Motor neuron (in vitro differentiated cells): ENCODE results near the gene LAIR1. TPM values are rescaled to one million over a fixed set of nuclear protein-coding genes. Genes with fewer than 3 reads are reported as not detected.

Experiments used
- ATAC-seq, 8 experiments: fragments of 200-7000 bp; cut with Tn5 transposase; replicated peaks in 6 of 8; 2 replicates each; pipeline ENCODE4 v1.8.0; 2021; ENCODE audit warnings: mild to moderate bottlenecking in 8 of 8, moderate library complexity in 8 of 8
- H3K27ac ChIP-seq, 2 donors: fragments of 250-450 bp; sonication (Bioruptor Pico); 2 replicates each; pipeline ENCODE4 v1.9.0; 2021; ENCODE audit warnings: antibody characterized with exemption in 2 of 2, mild to moderate bottlenecking in 2 of 2, moderate library complexity in 1 of 2
- H3K4me1 ChIP-seq, 2 donors: fragments of 250-450 bp; sonication (Bioruptor Pico); replicated peaks in 1 of 2; 2 replicates each; pipeline ENCODE4 v1.6.1; 2021; ENCODE audit warnings: antibody characterized with exemption in 2 of 2, mild to moderate bottlenecking in 2 of 2, moderate library complexity in 1 of 2
- H3K4me3 ChIP-seq, 5 donors: fragments of 250-450 bp; sonication (Bioruptor Pico); 2 replicates each; pipeline ENCODE4 v1.9.0; 2021; ENCODE audit warnings: antibody characterized with exemption in 5 of 5, mild to moderate bottlenecking in 5 of 5, moderate library complexity in 4 of 5
- WGBS, 10 experiments: fragments of 450-650 bp; shearing (Covaris generic); methylation state at CpG; one replicate each; pipeline ENCODE4 v1.0.0; 2022; 5-methylcytosine and 5-hydroxymethylcytosine counted together
- in situ Hi-C, 9 experiments: fragments of 400-800 bp; cut with MboI; loops; one replicate each; pipeline ENCODE4 v1.15.0; 2021; ENCODE audit warnings: low sequenced_read_pairs in 9 of 9, low pct_unique_long_range_greater_than_20kb in 2 of 9; ENCODE audit not compliant: unreplicated experiment in 9 of 9
- total RNA-seq, 8 experiments: library from RNA; unstranded; fragments of 300-600 nt; gene quantifications; 2 replicates each; pipeline versions ENCODE4 v1.2.3 to v1.2.4, GENCODE V29; 2022

The LAIR1 gene
- total RNA-seq, 8 experiments from 2014 or later: 0.11 to 2.5 (median 0.68) TPM; not detected in 2

GRCh38 chr19:54317965-54318240 is 46.8 kb downstream of the LAIR1 start:
- in situ Hi-C loops: no loop called here
- WGBS, 10 experiments: 52 to 92% (median 79%) methylated on average over 2 to 6 of the region's 9 CpGs; no CpG with 5 or more reads in 5 of the 10 experiments

GRCh38 chr19:54317108-54317964 is 47.4 kb downstream of the LAIR1 start:
- no peaks in the 10 kb centered on the region for H3K4me1 ChIP-seq
- no peak overlapping the region for H3K4me3 ChIP-seq
- peak in 3 of 8 experiments; percentile 12 to 52 (median 17) for ATAC-seq
- WGBS, 10 experiments: 0 to 100% (median 73%) methylated on average over 1 to 20 of the region's 29 CpGs; no CpG with 5 or more reads in 2 of the 10 experiments
- in situ Hi-C loops: no loop called here
- H3K27ac ChIP-seq: no peak overlapping the region

More at GRCh38 chr19:54317965-54318240, 46.8 kb downstream of the LAIR1 start:
- ATAC-seq: no peak
- H3K4me3 ChIP-seq: no peak overlapping the region
- H3K27ac ChIP-seq: no peak overlapping the region
- no peaks in the 10 kb centered on the region for H3K4me1 ChIP-seq

- in situ Hi-C loops: no loop called here
- no peak overlapping the region for H3K4me3 ChIP-seq
- H3K4me1 ChIP-seq: no peaks in the 10 kb centered on the region
- peak in 5 of 8 experiments; percentile 40 to 69 (median 50) for ATAC-seq
- 18 to 61% (median 50%) methylated on average over 1 to 10 of the region's 11 CpGs; no CpG with 5 or more reads in 4 of the 10 experiments for WGBS, 10 experiments
- no peak overlapping the region for H3K27ac ChIP-seq
These were observed 48.0 kb downstream of the LAIR1 start for GRCh38 chr19:54316746-54317107.

GRCh38 chr19:54315956-54316355 is 48.8 kb downstream of the LAIR1 start:
- 43 to 90% (median 63%) methylated on average over 2 to 5 of the region's 10 CpGs; no CpG with 5 or more reads in 2 of the 10 experiments for WGBS, 10 experiments
- Histone ChIP-seq H3K4me3 (no peak overlapping the region), H3K27ac (no peak overlapping the region), H3K4me1 (no peaks in the 10 kb centered on the region)
- in situ Hi-C loops: no loop called here
- no peak for ATAC-seq

GRCh38 chr19:54312436-54313377 is 52.0 kb downstream of the LAIR1 start, which contains the start of gene LILRA5:
LILRA5 (minus strand) TSS chr19:54313166; CDS start chr19:54313019, 147 bp downstream.
- 8 to 75% (median 38%) methylated on average over 1 to 10 of the region's 13 CpGs; no CpG with 5 or more reads in 3 of the 10 experiments for WGBS, 10 experiments
- in situ Hi-C loops: no loop called here
- Histone ChIP-seq H3K27ac (no peak within 1 kb of the TSS), H3K4me3 (no peak within 1 kb of the TSS), H3K4me1 (no peaks in the 10 kb centered on the region)
- peak in 4 of 8 experiments; percentile 39 to 62 (median 54) for ATAC-seq

- 0 to 60% (median 17%) methylated on average over 1 to 2 of the region's 6 CpGs; no CpG with 5 or more reads in 7 of the 10 experiments for WGBS, 10 experiments
- no peak for ATAC-seq
- Histone ChIP-seq H3K4me3 (no peak overlapping the region), H3K4me1 (no peaks in the 10 kb centered on the region), H3K27ac (no peak overlapping the region)
- in situ Hi-C loops: no loop called here
These were observed 52.7 kb downstream of the LAIR1 start for GRCh38 chr19:54312011-54312410.

GRCh38 chr19:54311486-54311885 is 53.2 kb downstream of the LAIR1 start:
- no peak overlapping the region for H3K27ac ChIP-seq
- in situ Hi-C loops: no loop called here
- H3K4me3 ChIP-seq: no peak overlapping the region
- no peak for ATAC-seq
- H3K4me1 ChIP-seq: no peaks in the 10 kb centered on the region
- 0 to 80% (median 60%) methylated on average over 1 to 2 of the region's 5 CpGs; no CpG with 5 or more reads in 7 of the 10 experiments for WGBS, 10 experiments

- Histone ChIP-seq H3K27ac (no peak overlapping the region), H3K4me1 (no peaks in the 10 kb centered on the region), H3K4me3 (no peak overlapping the region)
- WGBS, 10 experiments: 0 to 80% (median 40%) methylated on average over 1 to 2 of the region's 5 CpGs; no CpG with 5 or more reads in 6 of the 10 experiments
- no peak for ATAC-seq
- in situ Hi-C loops: no loop called here
These were observed 54.2 kb downstream of the LAIR1 start for GRCh38 chr19:54310543-54310942.

GRCh38 chr19:54309811-54310210 is 54.9 kb downstream of the LAIR1 start:
- WGBS, 10 experiments: 0 to 77% (median 20%) methylated on average over 1 to 11 of the region's 12 CpGs; no CpG with 5 or more reads in 1 of the 10 experiments
- no peak for ATAC-seq
- H3K4me3 ChIP-seq: no peak overlapping the region
- no peak overlapping the region for H3K27ac ChIP-seq
- in situ Hi-C loops: no loop called here
- no peaks in the 10 kb centered on the region for H3K4me1 ChIP-seq

GRCh38 chr19:54307389-54308020 is 57.2 kb downstream of the LAIR1 start:
- WGBS, 10 experiments: 0 to 94% (median 71%) methylated on average over 1 to 5 of the region's 5 CpGs
- in situ Hi-C loops: no loop called here

GRCh38 chr19:54305141-54305540 is 59.6 kb downstream of the LAIR1 start:
- H3K4me1 ChIP-seq: no peaks in the 10 kb centered on the region
- WGBS, 10 experiments: 0 to 83% (median 53%) methylated on average over 1 of the region's 1 CpG; no CpG with 5 or more reads in 6 of the 10 experiments
- in situ Hi-C loops: no loop called here
- no peak overlapping the region for H3K27ac ChIP-seq
- H3K4me3 ChIP-seq: no peak overlapping the region
- no peak for ATAC-seq

More at GRCh38 chr19:54307389-54308020, 57.2 kb downstream of the LAIR1 start:
- no peak for ATAC-seq
- Histone ChIP-seq H3K4me1 (no peaks in the 10 kb centered on the region), H3K27ac (no peak overlapping the region), H3K4me3 (no peak overlapping the region)

GRCh38 chr19:54302257-54302656 is 62.5 kb downstream of the LAIR1 start:
- H3K4me1 ChIP-seq: no peaks in the 10 kb centered on the region
- 0 to 100% (median 73%) methylated on average over 1 to 4 of the region's 4 CpGs; no CpG with 5 or more reads in 3 of the 10 experiments for WGBS, 10 experiments
- no peak for ATAC-seq
- in situ Hi-C loops: no loop called here
- H3K4me3 ChIP-seq: no peak overlapping the region
- no peak overlapping the region for H3K27ac ChIP-seq
